ENCODE results near the gene TOMM20. TPM values are rescaled to one million over a fixed set of nuclear protein-coding genes. Genes with fewer than 3 reads are reported as not detected.

Gene TOMM20
- total and polyA plus RNA-seq, 2 experiments from 2014 or later, result 138 to 159 TPM

GRCh38 chr1:235108876-235109275, 19.8 kb downstream of the TOMM20 start:
- peaks cover 14% of the 10 kb centered on the region for H4K20me1 ChIP-seq (replicated peaks; ENCODE audit: insufficient read depth)
- H3K4me1 ChIP-seq (ENCODE audit: insufficient read depth), result peaks cover 9% of the 10 kb centered on the region
- peaks cover 7% of the 10 kb centered on the region for H3K27me3 Mint-ChIP-seq (ENCODE audit: insufficient read depth, low read depth, poor library complexity)
- H3K9me2 ChIP-seq (ENCODE audit: insufficient read depth), result no peaks in the 10 kb centered on the region
- ATAC-seq, result no peak
- H3K27ac ChIP-seq (ENCODE audit: low read depth), result no peak overlapping the region
- H3K27me3 ChIP-seq (ENCODE audit: insufficient read depth), result no peaks in the 10 kb centered on the region
- no peak overlapping the region for H2AFZ ChIP-seq
- peaks cover 59% of the 10 kb centered on the region for H3K36me3 Mint-ChIP-seq (ENCODE audit: low read depth)
- H3K4me2 ChIP-seq, result no peak overlapping the region
- no peak overlapping the region for H3K4me3 ChIP-seq
- TF ChIP-seq ETS1 (IDR thresholded peaks at IDR 0.05) (no peak), STAT1 (IDR thresholded peaks at IDR 0.05; ENCODE audit: unreplicated experiment) (no peak), ZNF462 (CRISPR knock-in tag; IDR thresholded peaks at IDR 0.05) (no peak), JUNB (IDR thresholded peaks at IDR 0.05; ENCODE audit: unreplicated experiment) (no peak), ZNF331 (CRISPR knock-in tag; IDR thresholded peaks at IDR 0.05; ENCODE audit: low read depth) (no peak)
- H3F3A ChIP-seq (replicated peaks; ENCODE audit: low read depth), result peaks cover 42% of the 10 kb centered on the region
- H3K27ac Mint-ChIP-seq, result 0 out of 2 replicates have a peak overlapping the region, but pooled peaks have one; percentile 19
- no peak for DNase-seq (ENCODE audit: low spot score)
- peaks cover 32% of the 10 kb centered on the region for H3K79me2 ChIP-seq (replicated peaks; ENCODE audit: insufficient read depth)
- H3K36me3 ChIP-seq (ENCODE audit: insufficient read depth), result peaks cover 35% of the 10 kb centered on the region
- peaks cover 12% of the 10 kb centered on the region; the same call in 2 of the 3 replicates for H3K4me1 Mint-ChIP-seq
- H3K4me3 Mint-ChIP-seq, result no peak overlapping the region
- no peaks in the 10 kb centered on the region for H3K9me3 Mint-ChIP-seq
